ENCODE measurements around the gene PDE9A. TPM values are rescaled to one million over a fixed set of nuclear protein-coding genes. Genes with fewer than 3 reads are reported as not detected.

The PDE9A gene
- total and polyA plus RNA-seq, 2 experiments from 2014 or later, result 26.5 to 31.1 TPM

GRCh38 chr21:42681296-42682206, 28.1 kb downstream of the PDE9A start:
- Mint-ChIP-seq H3K4me1 (peaks cover 19% of the 10 kb centered on the region), H3K27me3 (ENCODE audit: insufficient read depth, low read depth, poor library complexity) (peaks cover 2% of the 10 kb centered on the region), H3K4me3 (no peak overlapping the region), H3K27ac (no peak overlapping the region), H3K9me3 (no peaks in the 10 kb centered on the region), H3K36me3 (ENCODE audit: low read depth) (peaks cover 6% of the 10 kb centered on the region; the same call in 1 of the 3 replicates)
- Histone ChIP-seq H4K20me1 (replicated peaks; ENCODE audit: insufficient read depth) (peaks cover 9% of the 10 kb centered on the region), H3K36me3 (ENCODE audit: insufficient read depth) (no peaks in the 10 kb centered on the region), H3K4me3 (no peak overlapping the region), H3K27ac (ENCODE audit: low read depth) (no peak overlapping the region), H3K9me2 (ENCODE audit: insufficient read depth) (no peaks in the 10 kb centered on the region), H3K4me1 (ENCODE audit: insufficient read depth) (no peaks in the 10 kb centered on the region; the same call in 1 of the 2 replicates), H3K79me2 (replicated peaks; ENCODE audit: insufficient read depth) (peaks cover 3% of the 10 kb centered on the region; the same call in 1 of the 2 replicates), H3K4me2 (no peak overlapping the region), H2AFZ (no peak overlapping the region), H3F3A (replicated peaks; ENCODE audit: low read depth) (no peaks in the 10 kb centered on the region), H3K27me3 (ENCODE audit: insufficient read depth) (no peaks in the 10 kb centered on the region)
- TF ChIP-seq CREB1 (CRISPR knock-in tag; IDR thresholded peaks at IDR 0.05; ENCODE audit: low read depth), result no peak
- TF ChIP-seq ZNF114 (CRISPR knock-in tag; IDR thresholded peaks at IDR 0.05), result no peak
- TF ChIP-seq STAT1 (IDR thresholded peaks at IDR 0.05; ENCODE audit: unreplicated experiment), result no peak
- no peak for TF ChIP-seq NANOG (IDR thresholded peaks at IDR 0.05; ENCODE audit: borderline replicate concordance)
- no peak for TF ChIP-seq REST (IDR thresholded peaks at IDR 0.05; ENCODE audit: unreplicated experiment)
- no peak for TF ChIP-seq EZH2 (IDR thresholded peaks at IDR 0.05; ENCODE audit: low read depth, unreplicated experiment)
- TF ChIP-seq JUNB (IDR thresholded peaks at IDR 0.05; ENCODE audit: unreplicated experiment), result no peak
- no peak for TF ChIP-seq EZH2phosphoT487 (IDR thresholded peaks at IDR 0.05; ENCODE audit: unreplicated experiment)
- TF ChIP-seq, protein P1, sequence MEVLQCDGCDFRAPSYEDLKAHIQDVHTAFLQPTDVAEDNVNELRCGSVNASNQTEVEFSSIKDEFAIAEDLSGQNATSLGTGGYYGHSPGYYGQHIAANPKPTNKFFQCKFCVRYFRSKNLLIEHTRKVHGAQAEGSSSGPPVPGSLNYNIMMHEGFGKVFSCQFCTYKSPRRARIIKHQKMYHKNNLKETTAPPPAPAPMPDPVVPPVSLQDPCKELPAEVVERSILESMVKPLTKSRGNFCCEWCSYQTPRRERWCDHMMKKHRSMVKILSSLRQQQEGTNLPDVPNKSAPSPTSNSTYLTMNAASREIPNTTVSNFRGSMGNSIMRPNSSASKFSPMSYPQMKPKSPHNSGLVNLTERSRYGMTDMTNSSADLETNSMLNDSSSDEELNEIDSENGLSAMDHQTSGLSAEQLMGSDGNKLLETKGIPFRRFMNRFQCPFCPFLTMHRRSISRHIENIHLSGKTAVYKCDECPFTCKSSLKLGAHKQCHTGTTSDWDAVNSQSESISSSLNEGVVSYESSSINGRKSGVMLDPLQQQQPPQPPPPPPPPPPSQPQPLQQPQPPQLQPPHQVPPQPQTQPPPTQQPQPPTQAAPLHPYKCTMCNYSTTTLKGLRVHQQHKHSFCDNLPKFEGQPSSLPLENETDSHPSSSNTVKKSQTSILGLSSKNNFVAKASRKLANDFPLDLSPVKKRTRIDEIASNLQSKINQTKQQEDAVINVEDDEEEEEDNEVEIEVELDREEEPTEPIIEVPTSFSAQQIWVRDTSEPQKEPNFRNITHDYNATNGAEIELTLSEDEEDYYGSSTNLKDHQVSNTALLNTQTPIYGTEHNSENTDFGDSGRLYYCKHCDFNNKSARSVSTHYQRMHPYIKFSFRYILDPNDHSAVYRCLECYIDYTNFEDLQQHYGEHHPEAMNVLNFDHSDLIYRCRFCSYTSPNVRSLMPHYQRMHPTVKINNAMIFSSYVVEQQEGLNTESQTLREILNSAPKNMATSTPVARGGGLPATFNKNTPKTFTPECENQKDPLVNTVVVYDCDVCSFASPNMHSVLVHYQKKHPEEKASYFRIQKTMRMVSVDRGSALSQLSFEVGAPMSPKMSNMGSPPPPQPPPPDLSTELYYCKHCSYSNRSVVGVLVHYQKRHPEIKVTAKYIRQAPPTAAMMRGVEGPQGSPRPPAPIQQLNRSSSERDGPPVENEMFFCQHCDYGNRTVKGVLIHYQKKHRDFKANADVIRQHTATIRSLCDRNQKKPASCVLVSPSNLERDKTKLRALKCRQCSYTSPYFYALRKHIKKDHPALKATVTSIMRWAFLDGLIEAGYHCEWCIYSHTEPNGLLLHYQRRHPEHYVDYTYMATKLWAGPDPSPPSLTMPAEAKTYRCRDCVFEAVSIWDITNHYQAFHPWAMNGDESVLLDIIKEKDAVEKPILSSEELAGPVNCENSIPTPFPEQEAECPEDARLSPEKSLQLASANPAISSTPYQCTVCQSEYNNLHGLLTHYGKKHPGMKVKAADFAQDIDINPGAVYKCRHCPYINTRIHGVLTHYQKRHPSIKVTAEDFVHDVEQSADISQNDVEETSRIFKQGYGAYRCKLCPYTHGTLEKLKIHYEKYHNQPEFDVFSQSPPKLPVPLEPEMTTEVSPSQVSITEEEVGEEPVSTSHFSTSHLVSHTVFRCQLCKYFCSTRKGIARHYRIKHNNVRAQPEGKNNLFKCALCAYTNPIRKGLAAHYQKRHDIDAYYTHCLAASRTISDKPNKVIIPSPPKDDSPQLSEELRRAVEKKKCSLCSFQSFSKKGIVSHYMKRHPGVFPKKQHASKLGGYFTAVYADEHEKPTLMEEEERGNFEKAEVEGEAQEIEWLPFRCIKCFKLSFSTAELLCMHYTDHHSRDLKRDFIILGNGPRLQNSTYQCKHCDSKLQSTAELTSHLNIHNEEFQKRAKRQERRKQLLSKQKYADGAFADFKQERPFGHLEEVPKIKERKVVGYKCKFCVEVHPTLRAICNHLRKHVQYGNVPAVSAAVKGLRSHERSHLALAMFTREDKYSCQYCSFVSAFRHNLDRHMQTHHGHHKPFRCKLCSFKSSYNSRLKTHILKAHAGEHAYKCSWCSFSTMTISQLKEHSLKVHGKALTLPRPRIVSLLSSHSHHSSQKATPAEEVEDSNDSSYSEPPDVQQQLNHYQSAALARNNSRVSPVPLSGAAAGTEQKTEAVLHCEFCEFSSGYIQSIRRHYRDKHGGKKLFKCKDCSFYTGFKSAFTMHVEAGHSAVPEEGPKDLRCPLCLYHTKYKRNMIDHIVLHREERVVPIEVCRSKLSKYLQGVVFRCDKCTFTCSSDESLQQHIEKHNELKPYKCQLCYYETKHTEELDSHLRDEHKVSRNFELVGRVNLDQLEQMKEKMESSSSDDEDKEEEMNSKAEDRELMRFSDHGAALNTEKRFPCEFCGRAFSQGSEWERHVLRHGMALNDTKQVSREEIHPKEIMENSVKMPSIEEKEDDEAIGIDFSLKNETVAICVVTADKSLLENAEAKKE (CRISPR knock-in tag; IDR thresholded peaks at IDR 0.05), result no peak
- no peak for DNase-seq (ENCODE audit: low spot score)
- no peak for ATAC-seq
